Effector memory CD8-positive, alpha-beta T cell (primary cell): ENCODE measurements around the gene PRKCZ.

Experiments used
- ATAC-seq: fragments of 150-1000 bp; cut with Tn5 transposase; replicated peaks from 2 replicates; pipeline ENCODE4 v1.10.0; 2021; ENCODE audit warnings: mild to moderate bottlenecking, moderate library complexity
- DNase-seq, 3 experiments: peaks; one replicate each; pipeline ENCODE4 v3.0.0; 2021
- H3K27ac Mint-ChIP-seq, 2 donors: one replicate each; pipeline ENCODE4 v1.8.0; 2022; ENCODE audit warnings: mild to moderate bottlenecking in 2 of 2, mixed read lengths in 2 of 2, moderate library complexity in 2 of 2
- H3K27me3 Mint-ChIP-seq, 2 donors: one replicate each; pipeline ENCODE4 v1.8.0; 2022; ENCODE audit warnings: mixed read lengths in 2 of 2
- H3K36me3 Mint-ChIP-seq: one replicate; pipeline ENCODE4 v1.8.0; 2022; ENCODE audit warnings: mild to moderate bottlenecking, moderate library complexity, mixed read lengths; ENCODE audit not compliant: insufficient read depth
- H3K4me1 Mint-ChIP-seq, 2 donors: one replicate each; pipeline ENCODE4 v1.8.0; 2022; ENCODE audit warnings: low read depth in 2 of 2, mixed read lengths in 2 of 2
- H3K4me3 Mint-ChIP-seq, 2 donors: one replicate each; pipeline ENCODE4 v1.8.0; 2022; ENCODE audit warnings: mild to moderate bottlenecking in 2 of 2, mixed read lengths in 2 of 2, moderate library complexity in 2 of 2
- H3K9me3 Mint-ChIP-seq, 2 donors: one replicate each; pipeline ENCODE4 v1.8.0; 2022; ENCODE audit warnings: mixed read lengths in 2 of 2

Gene PRKCZ

DNA sequence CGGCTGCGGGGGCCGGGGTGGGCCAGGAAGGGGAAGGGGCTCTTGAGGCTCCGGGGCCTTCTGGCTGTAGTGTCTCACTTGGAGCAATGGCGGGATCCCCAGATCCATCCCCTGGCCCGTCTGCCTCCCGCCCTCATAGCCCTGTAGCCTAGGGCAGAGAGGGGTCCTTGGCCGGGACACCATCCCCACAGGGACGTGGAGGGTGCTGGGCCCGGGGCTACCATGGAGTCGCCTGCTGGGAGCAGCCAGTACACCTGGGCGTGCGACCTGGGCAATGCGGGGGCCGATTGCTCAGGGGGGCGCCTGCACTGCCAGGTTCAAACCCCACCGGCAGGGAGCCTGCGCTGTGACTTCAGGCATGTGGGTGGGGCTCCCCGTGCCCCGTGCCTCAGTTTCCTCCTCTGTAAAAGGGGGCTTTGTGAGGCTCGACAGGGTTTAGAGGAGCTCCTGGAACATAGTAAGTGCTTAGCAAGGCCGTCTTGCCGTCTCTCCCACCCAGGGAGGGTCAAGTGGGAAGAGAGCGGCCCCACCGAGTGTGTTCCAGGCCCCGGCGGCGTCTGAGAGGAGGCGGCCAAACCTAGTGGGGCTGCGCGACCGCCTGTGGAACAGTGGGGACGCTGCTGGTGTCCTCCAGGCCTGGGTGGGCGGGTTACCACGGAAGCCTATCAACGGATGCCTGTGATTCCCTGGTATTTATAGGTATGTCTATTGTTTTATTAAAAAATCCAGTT lies 20.8 kb downstream of the PRKCZ start:
- H3K9me3 Mint-ChIP-seq, result no peaks in the 10 kb centered on the region
- H3K27me3 Mint-ChIP-seq, result no peaks in the 10 kb centered on the region
- DNase-seq, result no peak
- H3K4me1 Mint-ChIP-seq, result peaks cover 14 to 18% of the 10 kb centered on the region in 2 donors
- no peak overlapping the region for H3K27ac Mint-ChIP-seq
- no peak overlapping the region for H3K4me3 Mint-ChIP-seq
- H3K36me3 Mint-ChIP-seq, result peaks cover 18% of the 10 kb centered on the region
- no peak for ATAC-seq

DNA sequence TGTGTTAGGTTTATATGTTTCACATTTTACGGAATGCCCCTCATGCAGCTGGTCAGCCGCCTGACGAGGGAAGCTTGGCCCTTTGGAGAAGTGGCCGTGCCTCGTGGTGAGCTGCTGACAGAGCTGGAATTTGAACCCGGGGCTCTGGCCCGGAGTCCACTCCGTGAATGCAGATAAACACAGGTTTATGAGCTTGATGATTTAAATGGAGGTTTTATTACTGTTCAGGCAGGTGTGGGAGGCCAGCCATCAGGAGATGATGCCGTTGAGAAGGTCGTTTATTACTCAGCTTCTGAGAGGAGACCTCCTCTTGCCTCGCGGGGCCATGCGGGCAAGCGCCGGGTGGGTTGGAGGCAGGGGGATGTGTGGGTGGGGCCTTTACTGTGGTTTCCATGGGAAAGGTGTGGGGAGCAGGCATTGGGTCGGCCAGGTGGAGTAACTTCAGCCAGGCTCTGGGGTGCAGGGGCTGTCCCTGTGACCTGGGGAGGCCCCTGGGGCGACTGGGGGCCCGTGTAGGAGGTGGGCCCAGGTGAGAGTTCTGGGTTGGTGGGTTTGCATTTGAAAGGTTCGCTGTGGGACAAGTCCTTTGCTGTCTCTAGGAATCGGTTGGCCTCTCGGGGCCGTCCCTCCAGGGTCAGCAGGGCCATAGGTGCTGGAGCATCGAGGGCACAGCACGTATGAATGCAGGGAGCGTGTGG lies 22.0 kb downstream of the PRKCZ start:
- Mint-ChIP-seq H3K9me3 (peaks cover 2 to 3% of the 10 kb centered on the region in 2 donors), H3K36me3 (peaks cover 18% of the 10 kb centered on the region), H3K27me3 (no peaks in the 10 kb centered on the region), H3K27ac (peak overlapping the region; percentile 54 to 80), H3K4me1 (peaks cover 10 to 16% of the 10 kb centered on the region in 2 donors), H3K4me3 (no peak overlapping the region)
- DNase-seq (no peak), ATAC-seq (no peak)

DNA sequence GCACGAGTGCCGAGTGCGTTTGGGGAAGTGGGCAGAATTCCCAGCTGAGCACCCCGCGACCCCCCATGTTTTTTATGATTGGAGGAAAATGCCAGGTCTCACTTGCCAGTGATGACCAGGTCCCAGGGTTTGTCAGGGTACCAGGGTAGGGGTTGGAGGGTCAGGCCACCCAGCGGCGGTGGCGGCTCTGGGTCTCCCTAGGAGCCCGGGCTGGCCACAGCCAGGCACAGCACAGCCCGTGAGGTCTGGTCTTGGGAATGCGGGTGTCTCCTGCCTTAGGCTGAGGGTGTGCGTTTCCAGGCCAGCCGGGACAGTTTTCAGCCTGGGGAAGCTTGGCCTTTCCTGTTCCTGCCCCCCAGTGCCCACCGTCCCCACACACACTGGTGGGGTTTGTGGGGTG lies 22.7 kb downstream of the PRKCZ start:
- DNase-seq (no peak), ATAC-seq (no peak)
- no peaks in the 10 kb centered on the region for H3K27me3 Mint-ChIP-seq
- H3K4me1 Mint-ChIP-seq, result peaks cover 6 to 22% of the 10 kb centered on the region in 2 donors
- peaks cover 7 to 8% of the 10 kb centered on the region in 2 donors for H3K9me3 Mint-ChIP-seq
- no peak overlapping the region for H3K4me3 Mint-ChIP-seq
- peaks cover 14% of the 10 kb centered on the region for H3K36me3 Mint-ChIP-seq
- H3K27ac Mint-ChIP-seq, result peak overlapping the region in 1 of 2 donors; percentile 80

DNA sequence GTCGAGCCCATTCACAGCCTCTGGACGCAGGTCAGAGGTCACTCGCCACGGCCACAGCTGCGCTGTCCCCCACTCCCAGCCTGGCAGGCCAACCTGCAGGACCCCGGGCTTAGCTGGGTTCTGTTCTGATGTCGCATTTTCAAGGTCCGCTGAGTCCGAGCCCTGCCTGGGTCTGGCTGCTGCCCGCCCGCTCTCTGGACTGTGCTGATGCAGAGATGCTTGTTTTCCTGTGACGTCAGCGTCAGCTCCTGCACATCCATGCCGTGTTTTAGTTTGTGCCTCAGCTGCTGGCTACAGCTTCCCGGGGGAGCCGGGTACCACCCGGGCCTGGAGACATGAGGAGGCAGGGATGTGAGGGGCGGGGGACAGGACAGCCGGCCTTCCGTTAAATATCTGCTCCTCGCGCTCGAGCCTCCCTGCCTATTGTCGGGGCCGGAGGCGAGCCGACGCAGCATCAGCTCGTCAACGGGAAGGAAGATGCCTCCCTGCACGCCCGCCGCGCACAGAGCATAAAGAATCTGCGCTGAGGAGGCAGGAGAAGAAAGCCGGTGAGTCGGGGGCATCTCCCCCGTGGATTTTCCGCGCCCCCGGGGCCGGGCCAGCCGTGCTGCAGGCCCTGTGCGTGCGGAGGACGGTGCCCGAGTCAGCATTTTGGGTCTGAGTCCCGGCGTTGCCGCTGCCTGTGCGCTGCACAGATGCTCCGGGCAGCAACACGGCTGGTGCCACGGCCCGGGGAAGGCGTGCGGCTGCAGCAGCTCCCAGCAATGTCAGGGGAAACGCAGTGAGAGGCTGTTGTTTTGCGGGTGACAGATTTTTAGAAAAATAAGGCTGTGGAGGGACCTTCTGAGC lies 23.4 kb downstream of the PRKCZ start:
- DNase-seq (no peak), ATAC-seq (no peak)
- Mint-ChIP-seq H3K4me1 (peaks cover 6 to 22% of the 10 kb centered on the region in 2 donors), H3K4me3 (no peak overlapping the region), H3K27ac (no peak overlapping the region), H3K36me3 (peaks cover 8% of the 10 kb centered on the region), H3K9me3 (peaks cover 10 to 15% of the 10 kb centered on the region in 2 donors), H3K27me3 (no peaks in the 10 kb centered on the region)

DNA sequence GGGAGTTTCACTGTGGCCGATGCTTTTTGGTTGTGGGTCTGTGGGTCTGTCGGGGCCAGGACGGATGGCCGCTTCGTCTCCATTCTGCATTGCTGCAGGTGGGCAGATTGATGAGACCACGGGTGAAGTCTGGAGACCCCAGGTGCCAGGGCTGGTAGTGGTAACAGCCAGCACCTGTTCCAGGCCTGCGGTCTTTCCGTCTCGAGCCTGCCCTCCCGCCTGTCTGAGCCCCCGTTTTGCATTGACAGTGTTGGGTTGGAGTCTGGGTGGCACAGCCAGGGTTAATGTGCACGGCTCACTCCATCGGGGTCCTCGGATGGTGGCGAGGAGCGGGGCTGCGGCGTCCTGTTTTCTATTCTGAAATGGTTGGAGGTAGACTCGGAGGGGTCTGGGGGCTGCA lies 24.2 kb downstream of the PRKCZ start:
- no peak for ATAC-seq
- no peak for DNase-seq
- Mint-ChIP-seq H3K9me3 (peaks cover 11 to 18% of the 10 kb centered on the region in 2 donors), H3K4me3 (no peak overlapping the region), H3K27me3 (no peaks in the 10 kb centered on the region), H3K27ac (peak overlapping the region in 1 of 2 donors; percentile 58), H3K36me3 (peaks cover 6% of the 10 kb centered on the region), H3K4me1 (peaks cover 6 to 22% of the 10 kb centered on the region in 2 donors)

DNA sequence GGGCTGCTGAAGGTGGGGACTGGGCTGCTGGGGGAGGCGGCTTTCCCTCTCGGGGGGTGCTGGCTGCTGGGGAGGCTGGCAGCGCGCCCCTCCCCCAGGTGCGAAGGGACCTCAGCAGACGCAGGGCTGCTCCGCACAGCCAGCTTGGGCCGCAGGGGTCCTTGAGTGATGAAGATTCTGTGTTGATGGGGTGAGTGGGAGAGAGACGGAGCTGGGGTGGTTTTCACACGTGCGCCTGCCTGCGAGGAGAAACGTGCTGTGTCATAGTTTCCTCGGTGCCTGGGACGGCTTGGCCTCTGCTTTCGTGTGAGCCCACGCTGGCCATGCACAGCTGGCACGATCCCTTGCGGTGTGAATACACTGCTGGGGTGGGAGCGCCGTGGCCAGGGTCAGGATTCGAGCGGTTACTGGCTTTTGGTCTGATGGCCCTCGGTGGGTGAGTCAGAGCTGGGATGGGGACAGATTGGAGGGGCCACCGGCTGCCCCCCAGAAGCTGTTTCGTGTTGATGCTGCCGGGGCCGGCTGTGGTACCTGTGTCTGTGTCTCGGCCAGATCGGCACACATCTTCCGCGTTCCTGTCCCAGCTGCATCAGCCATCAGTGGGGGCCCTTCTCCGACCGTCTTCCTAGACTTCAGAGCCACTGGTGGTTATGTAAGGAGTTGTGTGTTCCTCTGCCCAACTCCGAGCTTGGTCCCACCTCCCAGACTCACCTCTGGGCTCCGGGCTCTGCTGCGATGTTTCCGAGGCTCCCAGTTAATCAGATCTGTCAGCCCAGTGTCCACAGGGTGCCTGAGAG lies 24.9 kb downstream of the PRKCZ start:
- peaks cover 6% of the 10 kb centered on the region for H3K36me3 Mint-ChIP-seq
- H3K4me3 Mint-ChIP-seq, result no peak overlapping the region
- DNase-seq (no peak), ATAC-seq (no peak)
- no peaks in the 10 kb centered on the region for H3K27me3 Mint-ChIP-seq
- peaks cover 11 to 18% of the 10 kb centered on the region in 2 donors for H3K9me3 Mint-ChIP-seq
- H3K4me1 Mint-ChIP-seq, result peaks cover 7 to 22% of the 10 kb centered on the region in 2 donors
- peak overlapping the region in 1 of 2 donors; percentile 58 for H3K27ac Mint-ChIP-seq

DNA sequence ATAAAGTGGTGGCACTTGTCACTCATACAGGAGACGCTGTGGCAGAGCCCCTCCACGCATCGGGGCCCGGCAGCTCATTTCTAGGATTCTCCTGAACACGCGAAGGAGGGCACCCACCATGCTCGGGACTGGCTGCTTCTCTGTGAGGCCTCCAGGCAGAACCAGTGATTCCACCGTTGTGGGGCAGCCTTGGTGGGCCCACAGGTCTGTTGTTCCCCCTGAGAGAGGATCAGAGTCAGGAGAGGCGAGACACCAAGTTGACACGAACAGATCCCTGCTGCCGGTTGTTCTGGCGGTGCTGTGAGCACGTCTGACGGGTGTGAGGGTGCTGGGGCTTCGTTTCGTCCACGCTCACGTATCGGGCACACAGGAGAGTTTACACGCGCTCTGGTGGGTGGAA lies 26.6 kb downstream of the PRKCZ start:
- H3K4me1 Mint-ChIP-seq, result peaks cover 7 to 26% of the 10 kb centered on the region in 2 donors
- DNase-seq (no peak), ATAC-seq (no peak)
- H3K36me3 Mint-ChIP-seq, result peaks cover 6% of the 10 kb centered on the region
- no peaks in the 10 kb centered on the region for H3K27me3 Mint-ChIP-seq
- no peak overlapping the region for H3K4me3 Mint-ChIP-seq
- no peak overlapping the region for H3K27ac Mint-ChIP-seq
- peaks cover 11 to 18% of the 10 kb centered on the region in 2 donors for H3K9me3 Mint-ChIP-seq

DNA sequence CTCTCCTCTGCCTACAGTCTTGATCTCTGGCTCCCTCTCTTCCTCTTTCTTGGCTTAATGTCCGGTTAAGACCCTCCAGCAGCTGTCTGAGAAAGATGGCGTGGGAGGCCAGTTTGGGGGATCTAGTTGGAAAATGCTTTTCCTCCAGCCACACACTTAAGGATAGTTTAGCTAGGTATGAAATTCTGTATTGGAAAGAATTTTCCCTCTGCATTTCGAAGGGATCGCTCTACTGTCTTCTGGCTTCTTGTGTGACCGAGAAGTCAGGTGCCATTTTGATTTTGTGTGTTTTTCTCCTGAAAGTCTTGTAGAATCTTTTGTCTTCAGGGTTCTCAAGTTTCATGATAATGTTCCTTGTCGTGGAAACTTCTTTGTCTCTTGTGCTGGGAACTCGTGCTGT lies 28.0 kb downstream of the PRKCZ start:
- Mint-ChIP-seq H3K4me1 (peaks cover 3 to 26% of the 10 kb centered on the region in 2 donors), H3K27ac (no peak overlapping the region), H3K36me3 (peaks cover 6% of the 10 kb centered on the region)

DNA sequence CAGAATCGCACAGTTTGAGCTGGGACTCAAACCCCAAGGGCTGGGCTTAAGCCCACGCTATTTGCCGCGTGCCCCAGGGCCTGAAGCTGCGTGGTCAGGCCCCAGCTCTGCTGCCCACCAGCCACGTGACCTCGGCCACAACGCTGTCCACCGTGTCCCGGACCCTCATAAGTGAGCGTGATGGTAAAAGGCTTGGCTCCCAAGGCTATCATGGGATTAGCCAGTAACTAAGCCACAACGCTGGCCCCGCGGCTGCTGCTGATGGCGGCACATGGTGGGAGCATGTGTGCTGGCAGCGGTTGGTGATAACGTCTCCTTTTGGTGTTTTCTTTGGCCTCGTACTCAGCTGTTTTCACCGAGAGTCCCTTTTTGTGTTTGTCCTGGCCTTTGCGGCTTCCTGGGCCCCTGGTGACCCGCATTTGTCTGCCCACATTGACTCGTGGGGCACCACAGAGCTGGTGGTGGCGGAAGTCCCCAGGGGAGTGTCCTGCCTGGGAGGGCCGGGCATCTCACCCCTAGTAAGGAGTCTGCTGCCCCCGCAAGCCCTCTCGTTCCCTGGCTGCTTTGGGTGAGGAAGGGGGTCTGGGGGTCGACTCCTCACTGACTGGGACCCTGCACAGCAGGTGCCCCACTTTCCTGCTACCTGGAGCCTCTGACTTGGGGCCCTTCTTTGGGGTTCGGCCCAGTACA lies 29.3 kb downstream of the PRKCZ start:
- Mint-ChIP-seq H3K36me3 (peaks cover 7% of the 10 kb centered on the region), H3K9me3 (peaks cover 11 to 18% of the 10 kb centered on the region in 2 donors), H3K27me3 (no peaks in the 10 kb centered on the region), H3K4me1 (peaks cover 3 to 18% of the 10 kb centered on the region in 2 donors), H3K4me3 (no peak overlapping the region), H3K27ac (no peak overlapping the region)
- ATAC-seq (no peak), DNase-seq (no peak)

More for the DNA sequence above, 28.0 kb downstream of the PRKCZ start:
- ATAC-seq (no peak), DNase-seq (no peak)
- no peak overlapping the region for H3K4me3 Mint-ChIP-seq
- H3K27me3 Mint-ChIP-seq, result no peaks in the 10 kb centered on the region
- peaks cover 11 to 18% of the 10 kb centered on the region in 2 donors for H3K9me3 Mint-ChIP-seq

DNA sequence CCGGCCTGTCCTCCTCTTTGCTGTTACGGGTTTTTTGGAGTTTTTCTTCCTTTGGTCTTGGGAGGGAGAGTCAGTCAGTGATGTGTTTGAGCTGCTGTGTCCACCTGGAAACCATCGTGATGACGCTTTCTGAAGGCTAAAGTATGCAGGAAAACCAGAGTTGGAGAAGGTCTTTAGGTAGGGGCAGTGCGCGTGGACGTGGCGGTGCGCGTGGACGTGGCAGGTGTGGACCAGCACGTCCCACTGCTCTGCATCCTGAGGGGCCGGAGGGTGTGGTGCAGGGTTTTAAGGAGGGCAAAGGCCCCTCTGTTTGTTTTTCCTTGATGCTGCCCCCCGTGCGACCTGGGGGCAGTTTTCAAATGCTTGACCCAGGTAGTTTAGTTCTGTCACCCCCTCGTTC lies 29.9 kb downstream of the PRKCZ start:
- DNase-seq (no peak), ATAC-seq (no peak)
- Mint-ChIP-seq H3K4me1 (peaks cover 3 to 12% of the 10 kb centered on the region in 2 donors), H3K27ac (no peak overlapping the region), H3K36me3 (peaks cover 3% of the 10 kb centered on the region), H3K4me3 (no peak overlapping the region), H3K27me3 (no peaks in the 10 kb centered on the region), H3K9me3 (peaks cover 11 to 18% of the 10 kb centered on the region in 2 donors)

DNA sequence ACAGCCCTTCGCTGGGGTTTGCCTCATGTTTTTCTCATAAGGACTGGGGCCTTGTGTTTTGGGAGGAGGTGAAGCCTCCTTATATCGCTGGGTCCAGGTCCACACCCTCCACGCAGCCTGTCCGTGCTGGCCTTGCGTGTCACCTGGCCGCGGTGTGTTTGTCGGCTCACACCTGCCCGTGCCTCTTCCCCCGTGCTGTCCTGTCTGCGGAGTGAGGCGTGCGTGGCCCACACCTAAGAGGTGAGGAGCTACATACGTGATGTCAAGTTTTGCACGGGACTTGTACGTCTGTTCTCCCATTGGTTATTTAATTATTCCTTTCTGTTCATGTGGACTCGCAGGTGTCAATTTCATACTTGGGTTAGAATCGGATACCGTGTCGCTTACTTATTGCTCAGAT lies 30.7 kb downstream of the PRKCZ start:
- Mint-ChIP-seq H3K4me3 (no peak overlapping the region), H3K4me1 (peaks cover 1 to 11% of the 10 kb centered on the region in 2 donors), H3K27ac (no peak overlapping the region), H3K36me3 (peaks cover 3% of the 10 kb centered on the region), H3K9me3 (peaks cover 11 to 18% of the 10 kb centered on the region in 2 donors), H3K27me3 (no peaks in the 10 kb centered on the region)
- ATAC-seq (no peak), DNase-seq (no peak)

DNA sequence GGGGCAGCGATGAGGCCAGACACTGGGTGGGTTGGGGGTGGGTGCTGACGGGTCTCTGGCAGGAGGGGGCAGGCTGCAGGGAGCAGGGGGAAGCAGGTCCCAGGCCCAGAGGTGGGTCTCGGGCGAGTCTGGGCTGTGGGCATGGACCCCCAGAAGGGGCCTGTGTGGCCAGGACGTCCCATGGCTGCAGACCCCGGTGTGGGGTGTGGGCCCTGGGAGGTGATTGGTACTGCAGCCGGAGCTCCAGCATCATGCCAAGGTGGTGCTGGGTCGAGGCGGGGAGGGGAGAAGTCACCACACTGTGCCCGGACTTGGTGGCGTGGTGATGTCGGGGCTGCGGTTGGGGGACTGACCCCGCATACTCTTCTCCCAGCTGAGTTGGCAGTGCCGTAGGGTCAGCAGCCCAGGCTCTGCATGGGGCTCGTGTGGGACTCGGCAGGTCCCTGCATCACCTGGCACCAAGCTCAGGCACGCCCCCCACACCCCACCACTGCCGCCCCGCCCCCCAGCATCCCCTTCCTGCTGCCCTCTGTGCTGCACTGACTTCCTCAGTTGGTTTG lies 31.2 kb downstream of the PRKCZ start:
- no peak for ATAC-seq
- no peak overlapping the region for H3K27ac Mint-ChIP-seq
- H3K9me3 Mint-ChIP-seq, result peaks cover 11 to 18% of the 10 kb centered on the region in 2 donors
- H3K4me1 Mint-ChIP-seq, result peaks cover 1 to 11% of the 10 kb centered on the region in 2 donors
- H3K27me3 Mint-ChIP-seq, result no peaks in the 10 kb centered on the region
- H3K36me3 Mint-ChIP-seq, result peaks cover 3% of the 10 kb centered on the region
- no peak for DNase-seq
- H3K4me3 Mint-ChIP-seq, result no peak overlapping the region
